Activated T-cell treated with anti-CD3 and anti-CD28 coated beads for 1 hour (primary cell): ENCODE measurements around the gene KIRREL3.
"Not testable (repeated sequence)": the region's sequence is repeated elsewhere in the genome, so short reads cannot be mapped to it uniquely, and the experiment has no call there.

Experiments
- DNase-seq: peaks from one replicate; pipeline ENCODE4 v3.0.0-alpha.2; 2020; ENCODE audit warnings: low read depth

The KIRREL3 gene

GRCh38 chr11:126952533-126952932, 48.0 kb downstream of the KIRREL3 start:
- DNase-seq, result not testable (repeated sequence)

DNA sequence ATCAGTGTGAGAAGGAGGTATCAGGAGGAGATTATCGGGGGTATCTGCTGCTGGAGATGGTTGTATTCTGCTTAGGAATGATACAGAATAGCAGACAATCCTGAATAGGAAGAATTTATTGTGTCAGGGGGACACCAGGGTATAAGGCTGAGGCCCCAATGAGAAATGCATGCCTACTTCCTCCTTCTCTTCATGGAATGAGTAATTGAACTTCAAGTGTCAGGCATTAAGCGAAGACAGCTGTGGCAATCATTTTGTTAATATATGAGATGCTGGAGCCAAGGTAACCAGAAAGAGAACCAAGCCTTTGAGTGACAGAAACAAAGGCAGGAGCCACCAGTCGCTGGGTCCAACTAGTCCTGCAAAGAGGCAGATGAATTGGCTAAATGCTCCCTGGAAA, 49.1 kb downstream of the KIRREL3 start:
- no peak for DNase-seq

GRCh38 chr11:126949066-126949891, 51.3 kb downstream of the KIRREL3 start:
- no peak for DNase-seq

GRCh38 chr11:126948563-126948962, 52.0 kb downstream of the KIRREL3 start:
- DNase-seq, result no peak

DNA sequence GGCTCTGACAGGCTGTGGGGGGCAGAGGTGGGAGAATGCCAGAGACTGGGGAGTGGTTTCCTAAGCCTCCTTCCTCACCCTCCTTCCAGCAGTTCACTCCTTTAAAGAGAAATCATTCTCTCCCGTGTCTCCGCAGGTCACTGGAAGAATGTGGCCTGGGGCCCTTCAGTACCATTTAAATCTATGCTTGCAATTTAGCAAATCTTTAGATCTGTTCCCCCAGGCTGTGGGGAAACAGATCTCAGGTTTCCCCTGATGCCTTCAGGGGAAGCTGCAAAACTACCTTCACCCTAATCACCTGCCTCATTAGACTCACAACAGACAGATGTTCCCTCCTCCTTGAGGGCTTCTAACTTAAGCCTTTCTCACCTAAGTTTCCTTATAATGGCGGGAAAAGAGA, 55.3 kb downstream of the KIRREL3 start:
- DNase-seq, result no peak

GRCh38 chr11:126943316-126943715, 57.3 kb downstream of the KIRREL3 start:
- DNase-seq, result no peak

DNA sequence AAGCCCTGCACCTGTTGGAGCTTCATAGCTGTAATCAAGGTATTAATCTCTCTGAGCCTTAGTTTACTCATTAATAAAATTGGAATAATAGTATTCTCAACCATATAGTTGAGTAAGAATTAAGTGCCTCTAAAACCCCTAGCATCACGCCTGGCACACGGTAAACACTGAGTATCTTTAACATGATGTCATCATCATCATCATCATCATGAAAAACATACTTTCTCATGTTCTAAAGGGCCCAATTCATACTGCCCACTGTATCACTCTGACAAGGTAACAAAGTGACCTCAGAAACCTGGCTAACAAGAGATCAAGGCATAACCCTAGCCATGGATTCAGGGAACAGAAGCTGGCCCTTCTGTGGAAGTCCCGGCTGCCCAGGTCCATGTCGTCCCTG, 58.4 kb downstream of the KIRREL3 start:
- DNase-seq, result no peak

- DNase-seq, result no peak
Observed at GRCh38 chr11:126939552-126939951, 61.0 kb downstream of the KIRREL3 start.

GRCh38 chr11:126938718-126939117, 61.9 kb downstream of the KIRREL3 start:
- no peak for DNase-seq

DNA sequence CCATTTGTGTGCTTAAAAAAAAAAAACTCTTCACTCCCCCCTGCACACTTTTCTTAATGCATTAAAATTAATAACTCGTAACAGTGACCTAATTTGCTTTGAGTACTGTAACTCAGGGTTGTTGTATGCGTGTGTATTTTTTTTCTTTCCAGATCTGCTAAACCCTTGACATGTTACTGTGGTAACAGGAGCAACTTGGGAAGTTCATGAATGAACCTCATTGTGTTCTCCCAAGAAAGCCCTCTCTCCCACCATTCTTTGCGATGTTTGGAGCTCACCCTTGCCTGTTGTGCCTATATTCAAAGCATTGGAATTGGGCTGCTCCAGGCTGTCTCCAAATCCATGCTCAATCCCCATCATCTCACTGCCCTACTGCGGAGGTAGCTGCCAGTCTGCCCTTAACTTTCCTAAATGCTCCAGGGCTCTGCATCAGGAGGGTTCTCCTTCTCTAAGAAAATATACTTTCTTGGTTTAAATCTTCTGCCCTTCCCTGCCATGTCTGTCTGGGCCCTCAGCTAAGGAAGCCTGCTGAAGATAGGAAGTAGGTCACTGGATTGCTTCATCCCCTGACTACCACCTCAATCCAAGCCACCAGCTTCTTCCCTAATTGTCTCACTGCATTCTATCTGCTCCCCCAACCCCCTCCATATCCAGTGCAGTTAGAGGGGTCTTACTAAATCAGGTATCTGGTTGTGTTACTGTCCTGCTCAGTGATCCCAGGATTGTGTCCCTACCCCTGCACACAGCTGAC, 70.3 kb downstream of the KIRREL3 start:
- no peak for DNase-seq

- no peak for DNase-seq
Observed at GRCh38 chr11:126929179-126930061, 71.2 kb downstream of the KIRREL3 start.

- no peak for DNase-seq
Observed at GRCh38 chr11:126927623-126928022, 72.9 kb downstream of the KIRREL3 start.

GRCh38 chr11:126926376-126926791, 74.2 kb downstream of the KIRREL3 start:
- no peak for DNase-seq

DNA sequence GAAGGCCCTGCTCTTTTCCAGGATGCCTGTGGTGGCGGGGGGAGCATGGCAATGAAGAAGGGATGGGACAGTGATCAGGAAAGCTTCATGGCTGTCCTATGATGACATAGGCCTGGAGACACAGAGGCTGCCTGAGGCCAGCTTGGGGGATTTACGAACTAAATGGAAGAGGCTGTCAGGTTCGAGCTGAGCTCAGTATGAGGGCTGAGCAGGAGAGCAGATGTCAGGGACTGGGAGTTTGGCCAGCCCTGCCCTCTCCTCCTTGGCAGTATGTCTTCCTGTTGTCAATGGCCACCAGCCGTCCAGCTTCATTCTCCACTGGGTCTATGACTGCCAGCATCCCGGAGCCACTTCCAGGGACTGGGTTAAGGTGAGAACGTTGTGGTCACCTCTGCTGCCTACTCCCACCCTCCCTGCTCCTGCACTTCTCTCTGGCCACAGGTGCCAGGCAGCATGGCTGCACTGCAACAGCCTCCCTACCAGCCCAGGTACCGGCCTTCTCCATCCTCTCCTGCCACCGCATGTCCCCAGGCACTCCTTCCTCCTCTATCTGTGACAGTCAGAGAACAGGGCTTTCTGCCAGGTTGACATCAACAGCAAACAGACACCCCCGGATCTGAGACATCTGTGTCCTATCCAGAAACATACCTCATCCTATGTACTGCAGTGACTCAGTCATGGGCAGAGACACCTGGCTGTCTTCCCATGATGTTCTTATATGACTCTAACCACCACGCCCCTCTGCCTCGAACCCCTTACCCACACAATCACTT, 75.1 kb downstream of the KIRREL3 start:
- no peak for DNase-seq

DNA sequence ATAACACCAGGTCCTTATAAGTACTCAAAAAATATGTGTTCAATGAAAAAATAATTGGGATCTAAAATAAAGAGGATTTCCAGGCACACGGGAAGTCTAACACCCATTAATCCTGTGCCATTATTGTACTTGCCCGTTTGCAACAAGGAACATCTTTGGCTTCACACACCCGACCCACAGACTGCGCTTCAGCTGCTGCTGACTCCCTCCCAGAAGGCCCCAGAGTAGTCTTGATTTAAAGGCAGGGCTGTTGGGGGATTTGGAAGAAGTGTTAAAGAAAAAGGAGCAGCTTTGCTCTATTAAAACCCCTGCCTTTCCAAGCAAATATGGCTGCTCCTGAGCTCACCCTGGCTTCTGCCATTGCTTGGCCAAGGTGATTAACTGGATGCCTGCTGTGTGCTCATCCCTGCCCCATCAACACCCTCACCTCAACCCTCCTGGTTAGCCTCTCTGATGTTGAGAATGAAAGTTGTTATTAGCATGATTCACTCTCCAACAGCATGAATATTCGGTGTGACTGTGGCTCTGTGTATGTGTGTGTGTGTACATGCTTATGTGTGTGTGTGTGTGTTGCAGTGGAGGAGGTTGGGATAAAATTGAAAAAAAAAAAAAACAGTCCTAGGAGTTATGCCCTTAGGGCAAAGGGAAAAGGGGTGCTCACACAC, 76.1 kb downstream of the KIRREL3 start:
- DNase-seq, result no peak

- DNase-seq, result no peak
Observed at GRCh38 chr11:126920833-126921232, 79.7 kb downstream of the KIRREL3 start.

GRCh38 chr11:126919147-126919823, 81.3 kb downstream of the KIRREL3 start:
- DNase-seq, result no peak

- no peak for DNase-seq
Observed at GRCh38 chr11:126918556-126918955, 82.0 kb downstream of the KIRREL3 start.

- no peak for DNase-seq
Observed at GRCh38 chr11:126917531-126918204, 82.9 kb downstream of the KIRREL3 start.

DNA sequence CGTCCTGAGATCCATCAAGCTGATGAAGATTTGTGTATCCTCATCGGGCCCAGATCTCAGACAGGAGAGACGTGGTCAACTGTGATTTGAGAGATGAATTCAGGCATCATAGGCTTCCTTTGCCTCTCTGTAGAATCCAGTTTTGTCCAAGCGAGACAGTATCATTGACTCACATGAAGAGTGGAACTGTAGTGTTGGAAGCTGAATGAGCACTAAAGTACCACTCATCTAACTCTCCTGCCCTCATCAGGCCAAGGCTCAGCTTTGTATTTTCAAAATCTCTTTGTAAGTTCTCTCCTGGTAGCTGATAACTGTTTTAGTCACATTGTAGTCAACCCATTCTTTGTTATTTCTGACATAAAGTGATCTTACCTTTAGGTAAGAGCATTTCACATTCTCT, 85.1 kb downstream of the KIRREL3 start:
- DNase-seq, result no peak
